Neuronal stem cell (in vitro differentiated cells): ENCODE results near the gene TMEM254.
A peak's percentile ranks its signal among the peaks of the same experiment; 100 is the strongest.

Experiments
- DNase-seq: peaks from one replicate; pipeline ENCODE4 v3.0.0-alpha.2; 2013; ENCODE audit warnings: low spot score
- H2AFZ ChIP-seq: one replicate; pipeline ENCODE4 v1.6.1; 2013; ENCODE audit warnings: mild to moderate bottlenecking, low read length, inconsistent platforms
- H2AK5ac ChIP-seq: 2 replicates; pipeline ENCODE4 v1.6.1; 2013; ENCODE audit warnings: low read depth, mild to moderate bottlenecking, inconsistent platforms, low read length, moderate library complexity, mixed read lengths
- H2BK120ac ChIP-seq: 2 replicates; pipeline ENCODE4 v1.6.1; 2013; ENCODE audit warnings: low read depth, mild to moderate bottlenecking, inconsistent platforms, low read length, moderate library complexity, mixed read lengths
- H2BK12ac ChIP-seq: one replicate; pipeline ENCODE4 v1.6.1; 2013; ENCODE audit warnings: low read length, inconsistent platforms
- H2BK15ac ChIP-seq: 2 replicates; pipeline ENCODE4 v1.6.1; 2013; ENCODE audit warnings: mild to moderate bottlenecking, low read length, inconsistent platforms, mixed read lengths
- H2BK5ac ChIP-seq: one replicate; pipeline ENCODE4 v1.6.1; 2013; ENCODE audit warnings: inconsistent platforms, mild to moderate bottlenecking, low read length, moderate library complexity
- H3K14ac ChIP-seq: one replicate; pipeline ENCODE4 v1.6.1; 2013; ENCODE audit warnings: low read length, inconsistent platforms
- H3K18ac ChIP-seq: 2 replicates; pipeline ENCODE4 v1.6.1; 2013; ENCODE audit warnings: low read length, inconsistent platforms
- H3K23ac ChIP-seq: 2 replicates; pipeline ENCODE4 v1.6.1; 2013; ENCODE audit warnings: low read depth, mild to moderate bottlenecking, mixed read lengths, low read length, inconsistent platforms; ENCODE audit not compliant: poor library complexity
- H3K27ac ChIP-seq: replicated peaks from 3 replicates; pipeline ENCODE4 v1.5.1; 2013; ENCODE audit warnings: low read length, inconsistent platforms
- H3K27me3 ChIP-seq, 3 experiments: 2 replicates each; pipeline ENCODE4 v1.6.1; 2013; ENCODE audit warnings: low read length in 3 of 3, mild to moderate bottlenecking in 2 of 3, inconsistent platforms in 1 of 3, low read depth in 1 of 3, mixed read lengths in 1 of 3, moderate library complexity in 1 of 3; ENCODE audit not compliant: control insufficient read depth in 3 of 3, insufficient read depth in 3 of 3
- H3K36me3 ChIP-seq, 2 donors: replicated peaks in 1 of 2; 2 replicates each; pipeline ENCODE4 v1.6.1; 2013; ENCODE audit warnings: low read length in 2 of 2; ENCODE audit not compliant: control insufficient read depth in 2 of 2, insufficient read depth in 2 of 2
- H3K4ac ChIP-seq: 2 replicates; pipeline ENCODE4 v1.6.1; 2013; ENCODE audit warnings: inconsistent platforms, mild to moderate bottlenecking, low read length, moderate library complexity
- H3K4me1 ChIP-seq, 2 donors: 1 replicate in 1 of 2; 2 replicates in 1 of 2; pipeline ENCODE4 v1.6.1; 2013; ENCODE audit warnings: low read length in 2 of 2, low read depth in 1 of 2; ENCODE audit not compliant: control insufficient read depth in 2 of 2, insufficient read depth in 1 of 2
- H3K4me2 ChIP-seq: one replicate; pipeline ENCODE4 v1.6.1; 2013; ENCODE audit warnings: mild to moderate bottlenecking, low read length, inconsistent platforms; ENCODE audit not compliant: insufficient read depth, poor library complexity, severe bottlenecking
- H3K4me3 ChIP-seq, 2 donors: 2 replicates each; pipeline ENCODE4 v1.5.1; 2013; ENCODE audit warnings: low read length in 2 of 2, mild to moderate bottlenecking in 2 of 2, inconsistent platforms in 1 of 2, moderate library complexity in 1 of 2
- H3K79me1 ChIP-seq: one replicate; pipeline ENCODE4 v1.6.1; 2013; ENCODE audit warnings: low read depth, mild to moderate bottlenecking, inconsistent platforms, low read length, moderate library complexity
- H3K9ac ChIP-seq: one replicate; pipeline ENCODE4 v1.6.1; 2013; ENCODE audit warnings: mild to moderate bottlenecking, low read depth, low read length, inconsistent platforms; ENCODE audit not compliant: poor library complexity
- H3K9me3 ChIP-seq, 2 donors: replicated peaks in 1 of 2; 2 replicates each; pipeline versions ENCODE3 to v1.6.1; 2013; ENCODE audit warnings: low read length in 2 of 2, mild to moderate bottlenecking in 2 of 2, inconsistent platforms in 1 of 2, low read depth in 1 of 2, mixed read lengths in 1 of 2, moderate library complexity in 1 of 2; ENCODE audit not compliant: control insufficient read depth in 2 of 2, insufficient read depth in 1 of 2
- H4K8ac ChIP-seq: one replicate; pipeline ENCODE4 v1.6.1; 2013; ENCODE audit warnings: low read depth, mild to moderate bottlenecking, inconsistent platforms, low read length, moderate library complexity
- H4K91ac ChIP-seq: one replicate; pipeline ENCODE4 v1.6.1; 2013; ENCODE audit warnings: low read length, low read depth, mild to moderate bottlenecking, inconsistent platforms; ENCODE audit not compliant: poor library complexity
- WGBS, 2 donors: extraction: QIAGEN DNeasy Blood & Tissue Kit; methylation state at CpG; one replicate each; pipeline ENCODE4 v1.1.7; 2013; ENCODE audit warnings: missing lambda C conversion rate in 2 of 2, mixed read lengths in 1 of 2; ENCODE audit not compliant: insufficient read length in 2 of 2, insufficient replicate concordance in 1 of 2; ENCODE audit errors: extremely low coverage in 2 of 2; 5-methylcytosine and 5-hydroxymethylcytosine counted together

TMEM254 gene

DNA sequence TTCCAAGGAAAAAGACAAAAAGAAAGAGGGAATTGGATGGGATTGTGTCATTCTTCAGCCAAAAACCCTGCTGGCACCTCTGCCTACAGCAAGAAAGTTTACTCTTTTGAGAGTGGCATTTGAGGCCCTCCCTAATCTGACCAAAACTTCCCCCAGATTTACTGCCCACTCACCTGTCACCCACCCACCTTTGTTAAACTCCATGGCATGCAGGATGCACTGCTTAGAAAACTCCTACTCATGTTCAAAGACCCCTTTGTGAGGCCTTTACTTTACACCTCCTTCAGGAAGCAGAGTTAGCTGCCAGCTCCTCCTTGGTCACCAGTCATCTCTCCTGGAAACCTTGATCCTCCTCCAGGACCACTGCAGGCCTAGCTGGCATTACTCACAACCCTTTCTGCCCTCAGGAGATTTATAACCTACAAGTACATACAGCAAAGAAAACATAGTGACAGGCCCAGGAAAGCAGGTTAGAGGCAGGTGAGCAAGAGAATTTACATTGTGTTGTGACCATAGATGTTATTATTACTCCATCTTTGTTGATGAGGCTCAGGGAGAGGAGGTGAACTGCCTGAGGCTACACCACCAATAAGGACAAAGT is 43.7 kb downstream of the TMEM254 start:
- Histone ChIP-seq H2AK5ac (no peak overlapping the region), H3K4me2 (no peak overlapping the region), H3K79me1 (no peaks in the 10 kb centered on the region), H2BK5ac (no peak overlapping the region), H2BK15ac (no peak overlapping the region), H3K18ac (no peak overlapping the region), H4K8ac (no peak overlapping the region), H2BK12ac (no peak overlapping the region), H3K14ac (no peak overlapping the region), H3K4me3 (no peak overlapping the region), H2BK120ac (no peak overlapping the region), H3K4ac (no peak overlapping the region), H3K27ac (no peak overlapping the region), H4K91ac (no peak overlapping the region), H3K4me1 (no peaks in the 10 kb centered on the region), H3K23ac (no peak overlapping the region), H3K9ac (no peak overlapping the region), H2AFZ (no peak overlapping the region), H3K9me3 (no peaks in the 10 kb centered on the region), H3K36me3 (no peaks in the 10 kb centered on the region), H3K27me3 (peaks cover 0 to 5% (median 0%) of the 10 kb centered on the region in 3 experiments)
- DNase-seq = no peak

DNA sequence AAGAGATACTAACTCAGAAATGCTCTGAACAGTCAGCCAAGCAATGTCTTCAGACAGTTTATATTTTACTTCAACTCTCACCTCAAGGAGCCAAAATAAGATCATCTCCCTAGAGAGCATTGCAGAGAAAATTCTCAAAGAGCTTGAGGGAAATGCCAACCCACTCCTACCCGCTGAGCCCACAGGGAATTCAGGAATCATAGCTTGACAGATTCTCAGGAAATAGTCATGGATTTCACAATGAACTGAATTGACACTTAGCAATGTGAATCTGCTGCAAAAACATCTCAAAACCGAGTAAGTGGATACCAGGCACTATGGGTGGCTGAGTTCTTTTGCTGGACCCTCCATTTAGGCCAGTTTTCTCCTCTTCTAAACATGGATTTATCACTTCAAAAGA is 44.3 kb downstream of the TMEM254 start:
- no peak for DNase-seq
- no peak overlapping the region for H2AFZ ChIP-seq
- H3K4me2 ChIP-seq = no peak overlapping the region
- H3K9ac ChIP-seq = no peak overlapping the region
- no peak overlapping the region for H3K4ac ChIP-seq
- no peaks in the 10 kb centered on the region for H3K36me3 ChIP-seq
- no peak overlapping the region for H4K91ac ChIP-seq
- no peak overlapping the region for H2BK12ac ChIP-seq
- no peak overlapping the region for H3K14ac ChIP-seq
- peaks cover 0 to 5% (median 0%) of the 10 kb centered on the region in 3 experiments for H3K27me3 ChIP-seq
- no peaks in the 10 kb centered on the region for H3K4me1 ChIP-seq
- H3K18ac ChIP-seq = no peak overlapping the region
- H2AK5ac ChIP-seq = no peak overlapping the region
- no peaks in the 10 kb centered on the region for H3K79me1 ChIP-seq
- no peak overlapping the region for H4K8ac ChIP-seq
- H2BK120ac ChIP-seq = no peak overlapping the region
- H2BK15ac ChIP-seq = no peak overlapping the region
- no peak overlapping the region for H3K4me3 ChIP-seq
- no peak overlapping the region for H3K27ac ChIP-seq
- no CpG with 5 or more reads among the region's 2 CpGs for WGBS, 2 donors
- no peak overlapping the region for H3K23ac ChIP-seq
- H3K9me3 ChIP-seq = no peaks in the 10 kb centered on the region
- no peak overlapping the region for H2BK5ac ChIP-seq

DNA sequence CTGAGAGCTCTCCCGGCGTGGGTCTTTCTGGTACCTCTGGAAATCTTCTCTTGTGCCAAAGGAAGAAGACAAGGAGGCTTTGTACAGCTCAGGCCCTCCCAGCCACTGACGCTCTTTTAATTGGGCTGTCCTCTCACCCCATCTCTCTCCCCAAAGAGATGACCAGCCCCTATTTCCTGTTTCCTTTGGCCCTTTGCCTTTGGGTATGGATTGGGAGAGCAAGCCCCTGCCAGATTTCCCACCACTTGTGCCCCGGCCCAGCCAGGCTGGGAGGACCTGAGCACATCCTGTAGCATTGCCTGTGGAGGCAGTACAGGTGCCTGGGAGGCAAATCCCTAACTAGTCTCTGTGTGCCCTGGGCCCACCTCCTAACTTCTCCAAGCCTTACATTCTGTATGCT is 48.4 kb downstream of the TMEM254 start:
- no peak overlapping the region for H2BK12ac ChIP-seq
- H3K36me3 ChIP-seq = no peaks in the 10 kb centered on the region
- H3K79me1 ChIP-seq = no peaks in the 10 kb centered on the region
- H3K9ac ChIP-seq = no peak overlapping the region
- H3K9me3 ChIP-seq = no peaks in the 10 kb centered on the region
- no peak overlapping the region for H3K23ac ChIP-seq
- H3K14ac ChIP-seq = no peak overlapping the region
- H3K27ac ChIP-seq = no peak overlapping the region
- no peak overlapping the region for H3K4me2 ChIP-seq
- no peak overlapping the region for H4K91ac ChIP-seq
- peak overlapping the region; percentile 28 for H3K18ac ChIP-seq
- no peak overlapping the region for H2BK5ac ChIP-seq
- no peak overlapping the region for H2BK15ac ChIP-seq
- no CpG with 5 or more reads among the region's 4 CpGs for WGBS, 2 donors
- no peak overlapping the region for H2BK120ac ChIP-seq
- H3K4me1 ChIP-seq = peaks cover 0 to 2% of the 10 kb centered on the region in 2 donors
- peaks cover 0 to 12% (median 0%) of the 10 kb centered on the region in 3 experiments for H3K27me3 ChIP-seq
- DNase-seq = no peak
- H3K4me3 ChIP-seq = no peak overlapping the region
- H4K8ac ChIP-seq = peak overlapping the region; percentile 65
- H3K4ac ChIP-seq = no peak overlapping the region
- no peak overlapping the region for H2AFZ ChIP-seq
- no peak overlapping the region for H2AK5ac ChIP-seq

DNA sequence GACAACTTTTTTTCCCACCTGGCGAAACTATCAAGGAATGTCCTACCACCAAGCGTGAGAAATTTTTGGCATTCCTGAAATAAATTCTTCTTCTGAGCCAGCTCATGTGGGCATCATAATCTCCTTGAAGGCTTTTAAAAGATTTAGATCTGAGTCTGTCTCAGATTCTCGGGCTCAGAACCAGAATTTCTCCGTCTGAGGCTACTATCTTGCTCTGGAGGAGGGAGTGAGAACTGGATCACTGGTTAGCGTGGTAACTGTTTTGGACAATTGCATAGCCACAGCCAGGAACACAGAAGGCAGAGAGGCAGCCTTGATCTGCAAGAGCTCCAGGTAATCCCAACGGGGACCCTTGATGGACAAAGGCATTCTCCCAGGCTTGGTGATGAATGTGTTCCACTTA is 53.0 kb downstream of the TMEM254 start:
- H3K9me3 ChIP-seq = no peaks in the 10 kb centered on the region
- no peak overlapping the region for H3K27ac ChIP-seq
- H3K4me2 ChIP-seq = no peak overlapping the region
- no peaks in the 10 kb centered on the region for H3K79me1 ChIP-seq
- H3K14ac ChIP-seq = no peak overlapping the region
- H2BK5ac ChIP-seq = no peak overlapping the region
- H2AFZ ChIP-seq = no peak overlapping the region
- peaks cover 0 to 41% (median 12%) of the 10 kb centered on the region in 3 experiments for H3K27me3 ChIP-seq
- H3K9ac ChIP-seq = no peak overlapping the region
- no peaks in the 10 kb centered on the region for H3K36me3 ChIP-seq
- no peak for DNase-seq
- no peak overlapping the region for H3K4ac ChIP-seq
- no peak overlapping the region for H3K4me3 ChIP-seq
- no peak overlapping the region for H4K8ac ChIP-seq
- no peak overlapping the region for H3K18ac ChIP-seq
- no peak overlapping the region for H4K91ac ChIP-seq
- no peak overlapping the region for H2BK15ac ChIP-seq
- no peak overlapping the region for H2AK5ac ChIP-seq
- H3K23ac ChIP-seq = no peak overlapping the region
- H3K4me1 ChIP-seq = peaks cover 2 to 3% of the 10 kb centered on the region in 2 donors
- H2BK120ac ChIP-seq = no peak overlapping the region
- no peak overlapping the region for H2BK12ac ChIP-seq
- no CpG with 5 or more reads among the region's 6 CpGs for WGBS, 2 donors
